ENCODE measurements around the gene SH3RF3. TPM values are rescaled to one million over a fixed set of nuclear protein-coding genes. Genes with fewer than 3 reads are reported as not detected.

The SH3RF3 gene
- total RNA-seq, 2 experiments from 2014 or later = 1.8 to 2.0 TPM

GRCh38 chr2:109132626-109133025 lies 3.6 kb downstream of the SH3RF3 start:
- intact Hi-C loops (cut with micrococcal nuclease) = no loop called here

GRCh38 chr2:109133746-109134145 lies 4.7 kb downstream of the SH3RF3 start:
- peaks cover 2% of the 10 kb centered on the region for H3K36me3 Mint-ChIP-seq (ENCODE audit: low read depth)
- no peak overlapping the region for H3K27ac Mint-ChIP-seq
- CTCF ChIA-PET = interaction anchor here (1.1 kb wide), 1 partner anchor 376 kb away, joined by 3 read pairs; no protein-coding TSS in a partner anchor
- H3K4me3 Mint-ChIP-seq = no peak overlapping the region
- DNase-seq = no peak
- peaks cover 39% of the 10 kb centered on the region for H3K4me1 Mint-ChIP-seq (ENCODE audit: low read depth)
- intact Hi-C loops (cut with micrococcal nuclease) = no loop called here
- peaks cover 6% of the 10 kb centered on the region for H3K27me3 Mint-ChIP-seq (ENCODE audit: low read depth)
- H3K9me3 Mint-ChIP-seq = no peaks in the 10 kb centered on the region

More at GRCh38 chr2:109132626-109133025, 3.6 kb downstream of the SH3RF3 start:
- Mint-ChIP-seq H3K9me3 (no peaks in the 10 kb centered on the region), H3K4me1 (ENCODE audit: low read depth) (peaks cover 36% of the 10 kb centered on the region), H3K36me3 (ENCODE audit: low read depth) (peaks cover 2% of the 10 kb centered on the region), H3K27me3 (ENCODE audit: low read depth) (peaks cover 6% of the 10 kb centered on the region), H3K4me3 (no peak overlapping the region), H3K27ac (no peak overlapping the region)
- CTCF ChIA-PET = interaction anchor here (0.8 kb wide), 1 partner anchor 377 kb away, joined by 3 read pairs; no protein-coding TSS in a partner anchor
- no peak for DNase-seq

- peaks cover 43% of the 10 kb centered on the region for H3K4me1 Mint-ChIP-seq (ENCODE audit: low read depth)
Observed at GRCh38 chr2:109134741-109135358, 5.8 kb downstream of the SH3RF3 start.

GRCh38 chr2:109135359-109136197 lies 6.6 kb downstream of the SH3RF3 start:
- peaks cover 3% of the 10 kb centered on the region for H3K27me3 Mint-ChIP-seq (ENCODE audit: low read depth)
- no peaks in the 10 kb centered on the region for H3K36me3 Mint-ChIP-seq (ENCODE audit: low read depth)
- no peak for DNase-seq
- H3K9me3 Mint-ChIP-seq = no peaks in the 10 kb centered on the region
- intact Hi-C loops (cut with micrococcal nuclease) = no loop called here
- no peak overlapping the region for H3K27ac Mint-ChIP-seq
- no peak overlapping the region for H3K4me3 Mint-ChIP-seq
- CTCF ChIA-PET = interaction anchor here (1.0 kb wide), 1 partner anchor 219 kb away, joined by 4 read pairs; no protein-coding TSS in a partner anchor
- H3K4me1 Mint-ChIP-seq (ENCODE audit: low read depth) = peaks cover 38% of the 10 kb centered on the region

More at GRCh38 chr2:109134741-109135358, 5.8 kb downstream of the SH3RF3 start:
- no peak for DNase-seq
- H3K27me3 Mint-ChIP-seq (ENCODE audit: low read depth) = peaks cover 9% of the 10 kb centered on the region
- intact Hi-C loops (cut with micrococcal nuclease) = no loop called here
- H3K36me3 Mint-ChIP-seq (ENCODE audit: low read depth) = peaks cover 2% of the 10 kb centered on the region
- H3K27ac Mint-ChIP-seq = no peak overlapping the region
- CTCF ChIA-PET = interaction anchor here (1.1 kb wide), 1 partner anchor 375 kb away, joined by 3 read pairs; no protein-coding TSS in a partner anchor
- H3K4me3 Mint-ChIP-seq = no peak overlapping the region
- no peaks in the 10 kb centered on the region for H3K9me3 Mint-ChIP-seq

- Mint-ChIP-seq H3K9me3 (no peaks in the 10 kb centered on the region), H3K27me3 (ENCODE audit: low read depth) (peaks cover 3% of the 10 kb centered on the region), H3K4me1 (ENCODE audit: low read depth) (peaks cover 34% of the 10 kb centered on the region), H3K27ac (no peak overlapping the region), H3K4me3 (no peak overlapping the region), H3K36me3 (ENCODE audit: low read depth) (no peaks in the 10 kb centered on the region)
- intact Hi-C loops (cut with micrococcal nuclease) = no loop called here
- CTCF ChIA-PET = interaction anchor here (1.0 kb wide), 1 partner anchor 220 kb away, joined by 4 read pairs; no protein-coding TSS in a partner anchor
- no peak for DNase-seq
Observed at GRCh38 chr2:109136542-109136941, 7.5 kb downstream of the SH3RF3 start.

- peaks cover 30% of the 10 kb centered on the region for H3K4me1 Mint-ChIP-seq (ENCODE audit: low read depth)
Observed at GRCh38 chr2:109137616-109138015, 8.6 kb downstream of the SH3RF3 start.

GRCh38 chr2:109138449-109138848 lies 9.4 kb downstream of the SH3RF3 start:
- DNase-seq = no peak
- Mint-ChIP-seq H3K36me3 (ENCODE audit: low read depth) (no peaks in the 10 kb centered on the region), H3K27ac (no peak overlapping the region), H3K9me3 (no peaks in the 10 kb centered on the region), H3K27me3 (ENCODE audit: low read depth) (peaks cover 8% of the 10 kb centered on the region), H3K4me1 (ENCODE audit: low read depth) (peaks cover 37% of the 10 kb centered on the region), H3K4me3 (no peak overlapping the region)
- intact Hi-C loops (cut with micrococcal nuclease) = no loop called here
- CTCF ChIA-PET = no interaction called here

More at GRCh38 chr2:109137616-109138015, 8.6 kb downstream of the SH3RF3 start:
- no peak overlapping the region for H3K4me3 Mint-ChIP-seq
- no peak overlapping the region for H3K27ac Mint-ChIP-seq
- H3K9me3 Mint-ChIP-seq = no peaks in the 10 kb centered on the region
- intact Hi-C loops (cut with micrococcal nuclease) = no loop called here
- peaks cover 5% of the 10 kb centered on the region for H3K27me3 Mint-ChIP-seq (ENCODE audit: low read depth)
- CTCF ChIA-PET = interaction anchor here (0.9 kb wide), 1 partner anchor 9 kb away, joined by 5 read pairs; no protein-coding TSS in a partner anchor
- no peak for DNase-seq
- H3K36me3 Mint-ChIP-seq (ENCODE audit: low read depth) = no peaks in the 10 kb centered on the region

- DNase-seq = no peak
- peaks cover 8% of the 10 kb centered on the region for H3K27me3 Mint-ChIP-seq (ENCODE audit: low read depth)
- CTCF ChIA-PET = no interaction called here
- no peaks in the 10 kb centered on the region for H3K36me3 Mint-ChIP-seq (ENCODE audit: low read depth)
- intact Hi-C loops (cut with micrococcal nuclease) = no loop called here
- H3K4me1 Mint-ChIP-seq (ENCODE audit: low read depth) = peaks cover 37% of the 10 kb centered on the region
- no peak overlapping the region for H3K27ac Mint-ChIP-seq
- no peak overlapping the region for H3K4me3 Mint-ChIP-seq
- no peaks in the 10 kb centered on the region for H3K9me3 Mint-ChIP-seq
Observed at GRCh38 chr2:109139002-109139401, 10.0 kb downstream of the SH3RF3 start.

- intact Hi-C loops (cut with micrococcal nuclease) = no loop called here
- Mint-ChIP-seq H3K9me3 (no peaks in the 10 kb centered on the region), H3K27ac (no peak overlapping the region), H3K4me3 (no peak overlapping the region), H3K4me1 (ENCODE audit: low read depth) (peaks cover 37% of the 10 kb centered on the region), H3K36me3 (ENCODE audit: low read depth) (no peaks in the 10 kb centered on the region), H3K27me3 (ENCODE audit: low read depth) (peaks cover 8% of the 10 kb centered on the region)
- no peak for DNase-seq
- CTCF ChIA-PET = no interaction called here
Observed at GRCh38 chr2:109139865-109140396, 10.9 kb downstream of the SH3RF3 start.

- Mint-ChIP-seq H3K27me3 (ENCODE audit: low read depth) (peaks cover 8% of the 10 kb centered on the region), H3K4me3 (no peak overlapping the region), H3K36me3 (ENCODE audit: low read depth) (no peaks in the 10 kb centered on the region), H3K4me1 (ENCODE audit: low read depth) (peaks cover 40% of the 10 kb centered on the region), H3K9me3 (no peaks in the 10 kb centered on the region), H3K27ac (no peak overlapping the region)
- DNase-seq = no peak
- intact Hi-C loops (cut with micrococcal nuclease) = no loop called here
- CTCF ChIA-PET = no interaction called here
Observed at GRCh38 chr2:109141006-109141600, 12.1 kb downstream of the SH3RF3 start.

GRCh38 chr2:109141727-109142283 lies 12.8 kb downstream of the SH3RF3 start:
- no peak for DNase-seq
- H3K27me3 Mint-ChIP-seq (ENCODE audit: low read depth) = peaks cover 8% of the 10 kb centered on the region
- H3K36me3 Mint-ChIP-seq (ENCODE audit: low read depth) = no peaks in the 10 kb centered on the region
- no peak overlapping the region for H3K27ac Mint-ChIP-seq
- CTCF ChIA-PET = no interaction called here
- intact Hi-C loops (cut with micrococcal nuclease) = no loop called here
- no peak overlapping the region for H3K4me3 Mint-ChIP-seq
- H3K9me3 Mint-ChIP-seq = no peaks in the 10 kb centered on the region
- H3K4me1 Mint-ChIP-seq (ENCODE audit: low read depth) = peaks cover 40% of the 10 kb centered on the region
